PC-9 (cell line): Measurements from ENCODE around the gene RPRML. TPM values are rescaled to one million over a fixed set of nuclear protein-coding genes. Genes with fewer than 3 reads are reported as not detected.

Source experiments
- BruUV-seq: library from RNA; stranded (reverse); fragments of 400-500 nt; replicated peaks from 2 replicates; lab custom pipeline; 2021; lab: Mats Ljungman, UMichigan
- CTCF ChIA-PET: fragments of 300-600 bp; sonication (Branson Sonifier 250); formaldehyde crosslinking; loops from one replicate; lab custom pipeline; 2022; ENCODE audit warnings: antibody characterized with exemption; lab: Charles Lee
- POLR2A ChIA-PET: fragments of 300-600 bp; sonication (Branson Sonifier 250); formaldehyde crosslinking; loops from one replicate; lab custom pipeline; 2022; ENCODE audit warnings: antibody characterized with exemption; ENCODE audit not compliant: unreplicated experiment; lab: Charles Lee
- DNase-seq, 2 experiments: peaks; one replicate each; pipeline versions ENCODE4 v3.0.0 to v3.0.0-alpha.2; 2015 to 2022; ENCODE audit warnings: mixed read lengths in 1 of 2
- H2AFZ ChIP-seq: fragments of 200-600 bp; sonication (generic); 2 replicates; pipeline ENCODE4 v1.8.1; 2017; ENCODE audit warnings: antibody characterized with exemption
- H3F3A ChIP-seq: fragments of 200-600 bp; sonication (generic); 2 replicates; pipeline ENCODE4 v1.8.1; 2017; ENCODE audit warnings: antibody characterized with exemption, mild to moderate bottlenecking, low read depth; ENCODE audit not compliant: insufficient read depth
- H3K27ac ChIP-seq: fragments of 200-600 bp; sonication (generic); 2 replicates; pipeline ENCODE4 v1.6.1; 2016; ENCODE audit warnings: mixed run types
- H3K27me3 ChIP-seq: fragments of 200-600 bp; sonication (generic); 2 replicates; pipeline ENCODE4 v1.6.1; 2016; ENCODE audit warnings: low read depth, mixed run types; ENCODE audit not compliant: insufficient read depth
- H3K36me3 ChIP-seq: fragments of 200-600 bp; sonication (generic); 2 replicates; pipeline ENCODE4 v1.6.1; 2016; ENCODE audit warnings: low read depth, mixed run types
- H3K4me1 ChIP-seq: fragments of 200-600 bp; sonication (generic); replicated peaks from 2 replicates; pipeline ENCODE4 v1.6.1; 2016; ENCODE audit warnings: mixed run types; ENCODE audit not compliant: insufficient read depth
- H3K4me2 ChIP-seq: fragments of 200-600 bp; sonication (generic); 2 replicates; pipeline ENCODE4 v1.6.1; 2017; ENCODE audit warnings: mixed run types
- H3K4me3 ChIP-seq: fragments of 200-600 bp; sonication (generic); 2 replicates; pipeline ENCODE4 v1.6.1; 2016; ENCODE audit warnings: mixed run types
- H3K79me2 ChIP-seq: fragments of 200-600 bp; sonication (generic); 2 replicates; pipeline ENCODE4 v1.6.1; 2017; ENCODE audit warnings: low read depth, mixed run types
- H3K9me2 ChIP-seq: fragments of 200-600 bp; sonication (generic); 2 replicates; pipeline ENCODE4 v1.8.1; 2017; ENCODE audit warnings: mild to moderate bottlenecking; ENCODE audit not compliant: insufficient read depth
- H3K9me3 ChIP-seq: fragments of 200-600 bp; sonication (generic); 2 replicates; pipeline ENCODE4 v1.8.1; 2016; ENCODE audit warnings: low read depth; ENCODE audit not compliant: insufficient read depth
- H4K20me1 ChIP-seq: fragments of 200-600 bp; sonication (generic); 2 replicates; pipeline ENCODE4 v1.8.1; 2017; ENCODE audit not compliant: insufficient read depth
- EZH2 ChIP-seq: fragments of 200-600 bp; sonication (generic); IDR thresholded peaks from 2 replicates; pipeline ENCODE4 v1.8.0; 2017; ENCODE audit warnings: antibody characterized with exemption, low read depth
- intact Hi-C: fragments of 100-400 bp; cut with micrococcal nuclease; formaldehyde crosslinking; loops from one replicate; pipeline ENCODE4 v1.10.0; 2022; ENCODE audit not compliant: unreplicated experiment
- total RNA-seq: library from RNA; stranded (reverse); gene quantifications from 2 replicates; pipeline ENCODE4 v1.2.3, GENCODE V29; 2021
- TF ChIP-seq, protein P1 (sequence below): fragments of 200-600 bp; sonication (generic); conservative IDR thresholded peaks from 2 replicates; pipeline ENCODE4 v1.6.1; 2017; ENCODE audit warnings: mixed run types, antibody characterized with exemption, mild to moderate bottlenecking, moderate library complexity

The RPRML gene
- total RNA-seq, 1 experiment from 2014 or later: not detected

- Histone ChIP-seq H3K9me3 (no peaks in the 10 kb centered on the region), H3K9me2 (no peaks in the 10 kb centered on the region), H3K4me1 (peaks cover 28% of the 10 kb centered on the region), H3F3A (peaks cover 28% of the 10 kb centered on the region; the same call in 1 of the 2 replicates), H2AFZ (no peak overlapping the region), H3K27me3 (no peaks in the 10 kb centered on the region), H3K4me3 (no peak overlapping the region), H4K20me1 (peaks cover under 1% of the 10 kb centered on the region; the same call in 1 of the 2 replicates), H3K79me2 (no peaks in the 10 kb centered on the region), H3K4me2 (no peak overlapping the region), H3K27ac (no peak overlapping the region), H3K36me3 (peaks cover 14% of the 10 kb centered on the region; the same call in 1 of the 2 replicates)
- peak; percentile 60 to 68 for DNase-seq
- ChIA-PET POLR2A (no interaction called here), CTCF (interaction anchor here (0.7 to 1.1 kb wide), 4 partner anchors 10 to 373 kb away, joined by 3 to 5 read pairs (median 4); no protein-coding TSS in a partner anchor)
- no TSS peak for BruUV-seq
- intact Hi-C loops: loop anchor here (1.0 to 10.0 kb wide), 5 partner anchors 59 to 860 kb away; no protein-coding TSS in a partner anchor
- TF ChIP-seq EZH2: no peak
- TF ChIP-seq, protein P1, sequence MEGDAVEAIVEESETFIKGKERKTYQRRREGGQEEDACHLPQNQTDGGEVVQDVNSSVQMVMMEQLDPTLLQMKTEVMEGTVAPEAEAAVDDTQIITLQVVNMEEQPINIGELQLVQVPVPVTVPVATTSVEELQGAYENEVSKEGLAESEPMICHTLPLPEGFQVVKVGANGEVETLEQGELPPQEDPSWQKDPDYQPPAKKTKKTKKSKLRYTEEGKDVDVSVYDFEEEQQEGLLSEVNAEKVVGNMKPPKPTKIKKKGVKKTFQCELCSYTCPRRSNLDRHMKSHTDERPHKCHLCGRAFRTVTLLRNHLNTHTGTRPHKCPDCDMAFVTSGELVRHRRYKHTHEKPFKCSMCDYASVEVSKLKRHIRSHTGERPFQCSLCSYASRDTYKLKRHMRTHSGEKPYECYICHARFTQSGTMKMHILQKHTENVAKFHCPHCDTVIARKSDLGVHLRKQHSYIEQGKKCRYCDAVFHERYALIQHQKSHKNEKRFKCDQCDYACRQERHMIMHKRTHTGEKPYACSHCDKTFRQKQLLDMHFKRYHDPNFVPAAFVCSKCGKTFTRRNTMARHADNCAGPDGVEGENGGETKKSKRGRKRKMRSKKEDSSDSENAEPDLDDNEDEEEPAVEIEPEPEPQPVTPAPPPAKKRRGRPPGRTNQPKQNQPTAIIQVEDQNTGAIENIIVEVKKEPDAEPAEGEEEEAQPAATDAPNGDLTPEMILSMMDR: peak; percentile 94
These were observed 36.4 kb downstream of the RPRML start for GRCh38 chr17:46942441-46943217.

GRCh38 chr17:46940692-46941404 lies 38.2 kb downstream of the RPRML start:
- Histone ChIP-seq H3K36me3 (peaks cover 22% of the 10 kb centered on the region; the same call in 1 of the 2 replicates), H3K79me2 (no peaks in the 10 kb centered on the region), H3F3A (peaks cover 28% of the 10 kb centered on the region; the same call in 1 of the 2 replicates), H3K27me3 (no peaks in the 10 kb centered on the region), H4K20me1 (peaks cover 3% of the 10 kb centered on the region; the same call in 1 of the 2 replicates), H3K4me1 (peaks cover 28% of the 10 kb centered on the region), H3K9me2 (no peaks in the 10 kb centered on the region), H3K27ac (no peak overlapping the region), H3K4me2 (no peak overlapping the region), H3K4me3 (no peak overlapping the region), H3K9me3 (no peaks in the 10 kb centered on the region), H2AFZ (no peak overlapping the region)
- CTCF ChIA-PET: interaction anchor here (1.0 kb wide), 1 partner anchor 12 kb away, joined by 5 read pairs; no protein-coding TSS in a partner anchor
- no TSS peak for BruUV-seq
- POLR2A ChIA-PET: no interaction called here
- peak; percentile 50 to 64 for DNase-seq
- intact Hi-C loops: loop anchor here (5.0 to 10.0 kb wide), 3 partner anchors 156 to 861 kb away; no protein-coding TSS in a partner anchor
- TF ChIP-seq EZH2: no peak
- TF ChIP-seq, protein P1: peak; percentile 89

GRCh38 chr17:46935658-46936266 lies 43.3 kb downstream of the RPRML start:
- Histone ChIP-seq H4K20me1 (peaks cover 7% of the 10 kb centered on the region; the same call in 1 of the 2 replicates), H3K4me1 (no peaks in the 10 kb centered on the region), H3K4me3 (no peak overlapping the region), H3K27ac (no peak overlapping the region), H3K9me3 (no peaks in the 10 kb centered on the region), H3K36me3 (peaks cover 54% of the 10 kb centered on the region), H3K79me2 (no peaks in the 10 kb centered on the region), H2AFZ (no peak overlapping the region), H3F3A (peaks cover 11% of the 10 kb centered on the region; the same call in 1 of the 2 replicates), H3K27me3 (no peaks in the 10 kb centered on the region), H3K9me2 (no peaks in the 10 kb centered on the region), H3K4me2 (no peak overlapping the region)
- ChIA-PET CTCF (no interaction called here), POLR2A (no interaction called here)
- intact Hi-C loops: no loop called here
- no peak for DNase-seq
- TF ChIP-seq, protein P1: no peak
- no peak for TF ChIP-seq EZH2
- no TSS peak for BruUV-seq
